Neuron (in vitro differentiated cells): Measurements from ENCODE around the gene SRGAP2C.
"Not testable (repeated sequence)": the region's sequence is repeated elsewhere in the genome, so short reads cannot be mapped to it uniquely, and the experiment has no call there.

Experiments used
- H2AFZ ChIP-seq: one replicate; pipeline ENCODE4 v1.6.1; 2013; ENCODE audit warnings: low read depth, mild to moderate bottlenecking, inconsistent platforms, low read length, moderate library complexity
- H3K27me3 ChIP-seq: one replicate; pipeline ENCODE4 v1.6.1; 2013; ENCODE audit warnings: low read length; ENCODE audit not compliant: insufficient read depth
- H3K36me3 ChIP-seq: one replicate; pipeline ENCODE4 v1.6.1; 2013; ENCODE audit warnings: low read length; ENCODE audit not compliant: insufficient read depth
- H3K4me1 ChIP-seq: one replicate; pipeline ENCODE4 v1.6.1; 2013; ENCODE audit warnings: low read length; ENCODE audit not compliant: insufficient read depth
- H3K4me3 ChIP-seq: 2 replicates; pipeline ENCODE4 v1.5.1; 2013; ENCODE audit warnings: mild to moderate bottlenecking, low read length, moderate library complexity
- H3K9me3 ChIP-seq: one replicate; pipeline ENCODE4 v1.6.1; 2013; ENCODE audit warnings: low read length

Gene SRGAP2C

GRCh38 chr1:121165296-121165695 is 19.5 kb upstream of the SRGAP2C start:
- not testable (repeated sequence) for H3K4me3 ChIP-seq, H3K9me3 ChIP-seq, H3K36me3 ChIP-seq, H2AFZ ChIP-seq, H3K27me3 ChIP-seq, H3K4me1 ChIP-seq

GRCh38 chr1:121167225-121167738 is 17.5 kb upstream of the SRGAP2C start:
- H3K27me3 ChIP-seq, H3K4me1 ChIP-seq, H3K4me3 ChIP-seq, H3K36me3 ChIP-seq, H2AFZ ChIP-seq, H3K9me3 ChIP-seq: not testable (repeated sequence)

GRCh38 chr1:121168152-121168668 is 16.6 kb upstream of the SRGAP2C start:
- not testable (repeated sequence) for H3K9me3 ChIP-seq, H3K27me3 ChIP-seq, H3K4me3 ChIP-seq, H3K4me1 ChIP-seq, H2AFZ ChIP-seq, H3K36me3 ChIP-seq

- not testable (repeated sequence) for H3K4me3 ChIP-seq, H3K27me3 ChIP-seq, H2AFZ ChIP-seq, H3K4me1 ChIP-seq, H3K36me3 ChIP-seq, H3K9me3 ChIP-seq
Measured at GRCh38 chr1:121176649-121177048, 8.1 kb upstream of the SRGAP2C start.

- H2AFZ ChIP-seq, H3K4me3 ChIP-seq, H3K4me1 ChIP-seq, H3K36me3 ChIP-seq, H3K9me3 ChIP-seq, H3K27me3 ChIP-seq: not testable (repeated sequence)
Measured at GRCh38 chr1:121178197-121178596, 6.6 kb upstream of the SRGAP2C start.

GRCh38 chr1:121183867-121184266 is 908 bp upstream of the SRGAP2C start:
- not testable (repeated sequence) for H3K9me3 ChIP-seq, H2AFZ ChIP-seq, H3K4me1 ChIP-seq, H3K27me3 ChIP-seq, H3K36me3 ChIP-seq
- H3K4me3 ChIP-seq = peak overlapping the region; percentile 50

- H3K9me3 ChIP-seq, H2AFZ ChIP-seq, H3K36me3 ChIP-seq, H3K4me1 ChIP-seq, H3K4me3 ChIP-seq, H3K27me3 ChIP-seq: not testable (repeated sequence)
Measured at GRCh38 chr1:121185140-121185708, 449 bp downstream of the SRGAP2C start.

- not testable (repeated sequence) for H3K4me3 ChIP-seq, H3K4me1 ChIP-seq, H3K27me3 ChIP-seq, H3K36me3 ChIP-seq, H3K9me3 ChIP-seq, H2AFZ ChIP-seq
Measured at GRCh38 chr1:121186191-121186590, 1.4 kb downstream of the SRGAP2C start.

- H3K9me3 ChIP-seq, H2AFZ ChIP-seq, H3K4me1 ChIP-seq, H3K36me3 ChIP-seq, H3K27me3 ChIP-seq: not testable (repeated sequence)
- peak overlapping the region; percentile 35 for H3K4me3 ChIP-seq
Measured at GRCh38 chr1:121187914-121188313, 3.1 kb downstream of the SRGAP2C start.

GRCh38 chr1:121192512-121192911 is 7.7 kb downstream of the SRGAP2C start:
- not testable (repeated sequence) for H3K9me3 ChIP-seq, H2AFZ ChIP-seq, H3K4me3 ChIP-seq, H3K36me3 ChIP-seq, H3K27me3 ChIP-seq, H3K4me1 ChIP-seq

- H3K27me3 ChIP-seq, H3K4me3 ChIP-seq, H3K36me3 ChIP-seq, H3K9me3 ChIP-seq, H2AFZ ChIP-seq, H3K4me1 ChIP-seq: not testable (repeated sequence)
Measured at GRCh38 chr1:121197095-121197882, 12.5 kb downstream of the SRGAP2C start.

- H3K36me3 ChIP-seq, H3K9me3 ChIP-seq, H3K4me3 ChIP-seq, H2AFZ ChIP-seq, H3K27me3 ChIP-seq, H3K4me1 ChIP-seq: not testable (repeated sequence)
Measured at GRCh38 chr1:121199763-121200162, 15.0 kb downstream of the SRGAP2C start.

GRCh38 chr1:121200232-121200631 is 15.5 kb downstream of the SRGAP2C start:
- not testable (repeated sequence) for H3K36me3 ChIP-seq, H2AFZ ChIP-seq

More at GRCh38 chr1:121200232-121200631, 15.5 kb downstream of the SRGAP2C start:
- H3K9me3 ChIP-seq, H3K27me3 ChIP-seq, H3K4me1 ChIP-seq, H3K4me3 ChIP-seq: not testable (repeated sequence)
